ENCODE results near the gene TRMT11.

DNA sequence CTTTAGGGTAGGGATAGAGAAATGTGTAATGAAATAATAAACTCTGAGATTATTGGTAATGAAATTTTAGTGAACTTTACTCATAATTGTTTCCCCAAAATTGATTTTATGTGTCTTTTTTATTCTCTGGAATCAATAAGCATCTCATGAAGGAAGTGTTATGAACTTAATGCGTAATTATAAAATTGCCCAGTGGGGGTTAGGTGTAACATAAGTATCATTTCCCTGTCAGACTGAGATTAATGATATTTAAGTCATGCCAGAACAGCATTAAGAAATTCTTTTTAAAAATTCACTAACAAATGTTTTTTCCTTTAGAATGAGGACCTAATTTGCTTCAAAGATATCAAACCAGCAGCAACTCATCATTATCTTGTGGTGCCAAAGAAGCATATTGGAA lies 19.8 kb upstream of the TRMT11 start:
- TF ChIP-seq POLR2A (IDR thresholded peaks at IDR 0.05; ENCODE audit: low read depth) (no peak), CTCF (IDR thresholded peaks at IDR 0.05) (no peak)

Measured in esophagus muscularis mucosa (tissue), 3 donors.